Loucy (cell line): ENCODE measurements around the gene STAP2.

Experiments used
- H2AFZ ChIP-seq: fragments of 200-600 bp; sonication (generic); 2 replicates; pipeline ENCODE4 v1.6.0; 2016; ENCODE audit warnings: antibody characterized with exemption, mild to moderate bottlenecking, low read length, moderate library complexity
- H3F3A ChIP-seq: fragments of 200-600 bp; 2 replicates; pipeline ENCODE4 v1.6.0; 2016; ENCODE audit warnings: antibody characterized with exemption, low read depth, mild to moderate bottlenecking
- H3K27me3 ChIP-seq: fragments of 200-600 bp; sonication (generic); 2 replicates; pipeline ENCODE4 v1.6.1; 2014; ENCODE audit warnings: low read length, mild to moderate bottlenecking; ENCODE audit not compliant: insufficient read depth, poor library complexity, severe bottlenecking
- H3K36me3 ChIP-seq: fragments of 200-600 bp; sonication (generic); 2 replicates; pipeline ENCODE4 v1.6.1; 2016; ENCODE audit warnings: low read length; ENCODE audit not compliant: insufficient read depth
- H3K4me1 ChIP-seq: fragments of 200-600 bp; sonication (generic); 2 replicates; pipeline ENCODE4 v1.5.1; 2014; ENCODE audit warnings: low read length, mild to moderate bottlenecking; ENCODE audit not compliant: insufficient read depth, poor library complexity, severe bottlenecking
- H3K4me2 ChIP-seq: fragments of 200-600 bp; sonication (generic); 2 replicates; pipeline ENCODE4 v1.6.0; 2014; ENCODE audit warnings: antibody characterized with exemption, low read length, low read depth, mild to moderate bottlenecking; ENCODE audit not compliant: poor library complexity, severe bottlenecking
- H3K4me3 ChIP-seq: fragments of 200-600 bp; sonication (generic); 2 replicates; pipeline ENCODE4 v1.5.1; 2014; ENCODE audit warnings: low read length, mild to moderate bottlenecking, mixed read lengths; ENCODE audit not compliant: poor library complexity, severe bottlenecking
- H3K79me2 ChIP-seq: fragments of 200-600 bp; sonication (generic); 2 replicates; pipeline ENCODE4 v1.6.1; 2014; ENCODE audit warnings: low read length; ENCODE audit not compliant: insufficient read depth
- H3K9ac ChIP-seq: fragments of 200-600 bp; sonication (generic); 2 replicates; pipeline ENCODE4 v1.6.0; 2014; ENCODE audit warnings: mild to moderate bottlenecking, low read depth, low read length, moderate library complexity; ENCODE audit not compliant: poor library complexity, severe bottlenecking
- H3K9me2 ChIP-seq: fragments of 200-600 bp; sonication (generic); replicated peaks from 2 replicates; pipeline ENCODE4 v1.6.1; 2016; ENCODE audit warnings: low read depth, low read length, mixed read lengths
- H3K9me3 ChIP-seq: fragments of 200-600 bp; sonication (generic); 2 replicates; pipeline ENCODE4 v1.6.1; 2014; ENCODE audit warnings: mild to moderate bottlenecking, antibody characterized with exemption, low read length, low read depth; ENCODE audit not compliant: insufficient read depth
- H4K20me1 ChIP-seq: fragments of 200-600 bp; sonication (generic); 2 replicates; pipeline ENCODE4 v1.6.0; 2014; ENCODE audit warnings: antibody characterized with exemption, low read length, mild to moderate bottlenecking; ENCODE audit not compliant: insufficient read depth, poor library complexity, severe bottlenecking
- EZH2phosphoT487 ChIP-seq: fragments of 200-600 bp; IDR thresholded peaks from 2 replicates; pipeline ENCODE4 v1.6.1; 2018; ENCODE audit warnings: antibody characterized with exemption, mild to moderate bottlenecking, moderate library complexity, borderline replicate concordance
- TF ChIP-seq, protein P1 (sequence below): fragments of 200-600 bp; sonication (generic); conservative IDR thresholded peaks from 2 replicates; pipeline ENCODE4 v1.5.1; 2014; ENCODE audit warnings: mild to moderate bottlenecking, antibody characterized with exemption, low read length

STAP2 gene

GRCh38 chr19:4284176-4284958 lies 54.3 kb downstream of the STAP2 start:
- no peak for TF ChIP-seq EZH2phosphoT487
- TF ChIP-seq, protein P1, sequence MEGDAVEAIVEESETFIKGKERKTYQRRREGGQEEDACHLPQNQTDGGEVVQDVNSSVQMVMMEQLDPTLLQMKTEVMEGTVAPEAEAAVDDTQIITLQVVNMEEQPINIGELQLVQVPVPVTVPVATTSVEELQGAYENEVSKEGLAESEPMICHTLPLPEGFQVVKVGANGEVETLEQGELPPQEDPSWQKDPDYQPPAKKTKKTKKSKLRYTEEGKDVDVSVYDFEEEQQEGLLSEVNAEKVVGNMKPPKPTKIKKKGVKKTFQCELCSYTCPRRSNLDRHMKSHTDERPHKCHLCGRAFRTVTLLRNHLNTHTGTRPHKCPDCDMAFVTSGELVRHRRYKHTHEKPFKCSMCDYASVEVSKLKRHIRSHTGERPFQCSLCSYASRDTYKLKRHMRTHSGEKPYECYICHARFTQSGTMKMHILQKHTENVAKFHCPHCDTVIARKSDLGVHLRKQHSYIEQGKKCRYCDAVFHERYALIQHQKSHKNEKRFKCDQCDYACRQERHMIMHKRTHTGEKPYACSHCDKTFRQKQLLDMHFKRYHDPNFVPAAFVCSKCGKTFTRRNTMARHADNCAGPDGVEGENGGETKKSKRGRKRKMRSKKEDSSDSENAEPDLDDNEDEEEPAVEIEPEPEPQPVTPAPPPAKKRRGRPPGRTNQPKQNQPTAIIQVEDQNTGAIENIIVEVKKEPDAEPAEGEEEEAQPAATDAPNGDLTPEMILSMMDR = no peak
- no peaks in the 10 kb centered on the region for H3K36me3 ChIP-seq
- H2AFZ ChIP-seq = no peak overlapping the region
- no peaks in the 10 kb centered on the region for H3K27me3 ChIP-seq
- H3K4me3 ChIP-seq = no peak overlapping the region
- no peaks in the 10 kb centered on the region for H3K4me1 ChIP-seq
- no peaks in the 10 kb centered on the region for H3K79me2 ChIP-seq
- H3K4me2 ChIP-seq = no peak overlapping the region
- H3K9ac ChIP-seq = no peak overlapping the region
- H4K20me1 ChIP-seq = no peaks in the 10 kb centered on the region
- H3K9me2 ChIP-seq = no peaks in the 10 kb centered on the region
- H3K9me3 ChIP-seq = no peaks in the 10 kb centered on the region
- H3F3A ChIP-seq = no peaks in the 10 kb centered on the region

GRCh38 chr19:4279530-4280422 lies 58.9 kb downstream of the STAP2 start:
- no peak for TF ChIP-seq EZH2phosphoT487
- TF ChIP-seq, protein P1 = no peak
- peaks cover 6% of the 10 kb centered on the region for H3K4me1 ChIP-seq
- no peaks in the 10 kb centered on the region for H3K9me2 ChIP-seq
- H3K27me3 ChIP-seq = no peaks in the 10 kb centered on the region
- H2AFZ ChIP-seq = no peak overlapping the region
- H3K36me3 ChIP-seq = no peaks in the 10 kb centered on the region
- H3K9me3 ChIP-seq = no peaks in the 10 kb centered on the region
- no peaks in the 10 kb centered on the region for H3K79me2 ChIP-seq
- peak overlapping the region; percentile 66 for H3K4me3 ChIP-seq
- no peaks in the 10 kb centered on the region for H3F3A ChIP-seq
- no peak overlapping the region for H3K9ac ChIP-seq
- no peaks in the 10 kb centered on the region for H4K20me1 ChIP-seq
- peak overlapping the region; percentile 81 for H3K4me2 ChIP-seq

DNA sequence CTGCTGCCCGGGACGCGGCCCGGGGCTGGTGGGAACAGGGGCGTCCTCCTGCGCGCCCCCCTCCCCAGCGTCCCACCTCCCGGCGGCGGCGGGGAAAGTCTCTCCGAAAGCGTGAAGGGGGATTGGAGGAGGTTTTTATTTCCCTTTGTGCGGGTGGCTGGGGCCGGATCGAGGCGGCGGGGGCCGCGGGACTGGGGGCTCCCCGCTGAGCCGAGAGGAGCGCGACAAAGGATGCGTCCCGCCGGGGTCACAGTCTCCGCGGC lies 59.4 kb downstream of the STAP2 start:
- Histone ChIP-seq H3K4me2 (peak overlapping the region; percentile 81), H3K9ac (peak overlapping the region; percentile 52), H3K4me1 (peaks cover 6% of the 10 kb centered on the region), H4K20me1 (no peaks in the 10 kb centered on the region), H2AFZ (peak overlapping the region; percentile 17; the same call in 1 of the 2 replicates), H3K27me3 (no peaks in the 10 kb centered on the region), H3K4me3 (peak overlapping the region; percentile 66), H3F3A (no peaks in the 10 kb centered on the region), H3K9me2 (no peaks in the 10 kb centered on the region), H3K79me2 (no peaks in the 10 kb centered on the region), H3K36me3 (no peaks in the 10 kb centered on the region), H3K9me3 (no peaks in the 10 kb centered on the region)
- TF ChIP-seq, protein P1 = no peak
- no peak for TF ChIP-seq EZH2phosphoT487
